Prostate gland (tissue), 2 donors: Measurements from ENCODE around the gene SFN.

Source experiments
- POLR2AphosphoS5 ChIP-seq: sonication (generic); formaldehyde crosslinking; IDR thresholded peaks from one replicate; pipeline ENCODE4 v1.6.1; 2017; ENCODE audit warnings: antibody characterized with exemption
- TF ChIP-seq, protein P1 (sequence below), 4 experiments: fragments of 200-600 bp in 2 of 4; fragments of 450-650 bp in 2 of 4; sonication (generic) in 2 of 4; IDR thresholded peaks; 1 replicate in 3 of 4; 2 replicates in 1 of 4; pipeline ENCODE4 v1.5.1; 2016 to 2019; ENCODE audit warnings: antibody characterized with exemption in 4 of 4, mild to moderate bottlenecking in 2 of 4, moderate library complexity in 2 of 4

GRCh38 chr1:26894263-26894662, 31.3 kb downstream of the SFN start:
- TF ChIP-seq POLR2AphosphoS5: no peak
- TF ChIP-seq, protein P1, sequence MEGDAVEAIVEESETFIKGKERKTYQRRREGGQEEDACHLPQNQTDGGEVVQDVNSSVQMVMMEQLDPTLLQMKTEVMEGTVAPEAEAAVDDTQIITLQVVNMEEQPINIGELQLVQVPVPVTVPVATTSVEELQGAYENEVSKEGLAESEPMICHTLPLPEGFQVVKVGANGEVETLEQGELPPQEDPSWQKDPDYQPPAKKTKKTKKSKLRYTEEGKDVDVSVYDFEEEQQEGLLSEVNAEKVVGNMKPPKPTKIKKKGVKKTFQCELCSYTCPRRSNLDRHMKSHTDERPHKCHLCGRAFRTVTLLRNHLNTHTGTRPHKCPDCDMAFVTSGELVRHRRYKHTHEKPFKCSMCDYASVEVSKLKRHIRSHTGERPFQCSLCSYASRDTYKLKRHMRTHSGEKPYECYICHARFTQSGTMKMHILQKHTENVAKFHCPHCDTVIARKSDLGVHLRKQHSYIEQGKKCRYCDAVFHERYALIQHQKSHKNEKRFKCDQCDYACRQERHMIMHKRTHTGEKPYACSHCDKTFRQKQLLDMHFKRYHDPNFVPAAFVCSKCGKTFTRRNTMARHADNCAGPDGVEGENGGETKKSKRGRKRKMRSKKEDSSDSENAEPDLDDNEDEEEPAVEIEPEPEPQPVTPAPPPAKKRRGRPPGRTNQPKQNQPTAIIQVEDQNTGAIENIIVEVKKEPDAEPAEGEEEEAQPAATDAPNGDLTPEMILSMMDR (IDR thresholded peaks at IDR 0.05): no peak
